PC-3 (cell line): ENCODE data around the gene AGAP1. TPM values are rescaled to one million over a fixed set of nuclear protein-coding genes. Genes with fewer than 3 reads are reported as not detected.
A peak's percentile ranks its signal among the peaks of the same experiment; 100 is the strongest.

Experiments
- ATAC-seq: fragments of 200-7000 bp; cut with Tn5 transposase; 2 replicates; pipeline ENCODE4 v1.9.1; 2020; ENCODE audit warnings: mild to moderate bottlenecking, moderate library complexity
- BruUV-seq: library from RNA; stranded (reverse); fragments of 400-500 nt; replicated peaks from 2 replicates; lab custom pipeline; 2021; lab: Mats Ljungman, UMichigan
- CTCF ChIA-PET: fragments of 300-600 bp; sonication (Branson Sonifier 250); formaldehyde crosslinking; loops from one replicate; lab custom pipeline; 2022; ENCODE audit warnings: antibody characterized with exemption; lab: Charles Lee
- POLR2A ChIA-PET: fragments of 300-600 bp; sonication (Branson Sonifier 250); formaldehyde crosslinking; loops from one replicate; lab custom pipeline; 2022; ENCODE audit warnings: antibody characterized with exemption; ENCODE audit not compliant: unreplicated experiment; lab: Charles Lee
- DNase-seq: peaks from one replicate; pipeline ENCODE4 v3.0.0-alpha.2; 2015
- H2AFZ ChIP-seq: fragments of 300-600 bp; sonication (generic); 2 replicates; pipeline ENCODE4 v1.6.0; 2016; ENCODE audit warnings: antibody characterized with exemption, low read length
- H3F3A ChIP-seq: fragments of 300-600 bp; sonication (generic); one replicate; pipeline ENCODE4 v1.6.0; 2017; ENCODE audit warnings: antibody characterized with exemption, low read length, control low read depth, mild to moderate bottlenecking; ENCODE audit not compliant: unreplicated experiment
- H3K27ac ChIP-seq: fragments of 300-600 bp; sonication (generic); 2 replicates; pipeline ENCODE4 v1.5.1; 2016; ENCODE audit warnings: mild to moderate bottlenecking, low read length
- H3K27me3 ChIP-seq: fragments of 300-600 bp; sonication (generic); 2 replicates; pipeline ENCODE4 v1.6.1; 2016; ENCODE audit warnings: low read length, mixed read lengths
- H3K36me3 ChIP-seq: fragments of 300-600 bp; sonication (generic); 2 replicates; pipeline ENCODE4 v1.6.1; 2016; ENCODE audit warnings: low read depth, mixed run types, low read length, mixed read lengths
- H3K4me1 ChIP-seq: fragments of 300-600 bp; sonication (generic); 2 replicates; pipeline ENCODE4 v1.5.1; 2016; ENCODE audit warnings: low read length; ENCODE audit not compliant: insufficient read depth
- H3K4me2 ChIP-seq: fragments of 300-600 bp; sonication (generic); 2 replicates; pipeline ENCODE4 v1.6.0; 2016; ENCODE audit warnings: low read length
- H3K4me3 ChIP-seq: fragments of 300-600 bp; sonication (generic); 2 replicates; pipeline ENCODE4 v1.5.1; 2016; ENCODE audit warnings: mild to moderate bottlenecking, low read length, mixed read lengths
- H3K79me2 ChIP-seq: fragments of 300-600 bp; sonication (generic); 2 replicates; pipeline ENCODE4 v1.6.1; 2017; ENCODE audit warnings: low read length, mixed read lengths
- H3K9ac ChIP-seq: fragments of 300-600 bp; sonication (generic); 2 replicates; pipeline ENCODE4 v1.6.0; 2016; ENCODE audit warnings: mild to moderate bottlenecking, low read length
- H3K9me2 ChIP-seq: fragments of 300-600 bp; sonication (generic); replicated peaks from 2 replicates; pipeline ENCODE4 v1.6.1; 2016; ENCODE audit warnings: mixed run types, low read length, mixed read lengths
- H3K9me3 ChIP-seq: fragments of 300-600 bp; sonication (generic); 2 replicates; pipeline ENCODE4 v1.6.1; 2016; ENCODE audit warnings: low read length, mixed read lengths
- H4K20me1 ChIP-seq: fragments of 300-600 bp; sonication (generic); 2 replicates; pipeline ENCODE4 v1.6.1; 2016; ENCODE audit warnings: low read length, mixed read lengths
- CTCF ChIP-seq: fragments of 300-600 bp; sonication (generic); conservative IDR thresholded peaks from 2 replicates; pipeline ENCODE4 v1.5.1; 2017; ENCODE audit warnings: antibody characterized with exemption, low read depth, mild to moderate bottlenecking, low read length
- EZH2 ChIP-seq: fragments of 300-600 bp; sonication (generic); IDR thresholded peaks from one replicate; pipeline ENCODE4 v1.6.1; 2017; ENCODE audit warnings: antibody characterized with exemption, mild to moderate bottlenecking, low read length; ENCODE audit not compliant: unreplicated experiment
- EZH2phosphoT487 ChIP-seq: fragments of 300-600 bp; sonication (generic); IDR thresholded peaks from 2 replicates; pipeline ENCODE4 v1.6.1; 2018; ENCODE audit warnings: mild to moderate bottlenecking, antibody characterized with exemption, low read length, borderline replicate concordance
- intact Hi-C: fragments of 100-400 bp; cut with micrococcal nuclease; formaldehyde crosslinking; loops from 2 replicates; pipeline ENCODE4 v1.9.0; 2023
- total RNA-seq: library from RNA; depleted of rRNA; stranded (reverse); fragments of >200 nt; gene quantifications from 2 replicates; pipeline ENCODE4 v1.2.3, GENCODE V29; 2014

AGAP1 gene
- total RNA-seq, 1 experiment from 2014 or later = 31.0 TPM

- Histone ChIP-seq H3K4me2 (no peak overlapping the region), H4K20me1 (peaks cover 47% of the 10 kb centered on the region), H3K36me3 (no peaks in the 10 kb centered on the region), H3K79me2 (peaks cover 100% of the 10 kb centered on the region), H3K9me3 (no peaks in the 10 kb centered on the region), H2AFZ (no peak overlapping the region), H3K4me3 (no peak overlapping the region), H3K4me1 (peaks cover 49% of the 10 kb centered on the region), H3K9me2 (no peaks in the 10 kb centered on the region), H3K27ac (no peak overlapping the region), H3K27me3 (no peaks in the 10 kb centered on the region), H3K9ac (no peak overlapping the region), H3F3A (no peaks in the 10 kb centered on the region)
- ChIA-PET CTCF (interaction anchor here (1.1 to 1.9 kb wide), 2 partner anchors 9 to 49 kb away, joined by 3 to 8 read pairs; no protein-coding TSS in a partner anchor), POLR2A (interaction anchor here (0.5 kb wide), 1 partner anchor 374 kb away, joined by 26 read pairs; no protein-coding TSS in a partner anchor)
- no TSS peak for BruUV-seq
- DNase-seq = no peak
- TF ChIP-seq EZH2phosphoT487 (no peak), EZH2 (no peak), CTCF (no peak)
- ATAC-seq = no peak
- intact Hi-C loops = no loop called here
Measured at GRCh38 chr2:235502336-235502735, 8.5 kb downstream of the AGAP1 start.

- H4K20me1 ChIP-seq = peaks cover 37% of the 10 kb centered on the region; the same call in 1 of the 2 replicates
- no peaks in the 10 kb centered on the region for H3K36me3 ChIP-seq
- H3K9me2 ChIP-seq = no peaks in the 10 kb centered on the region
- H3K4me3 ChIP-seq = no peak overlapping the region; the same call in 1 of the 2 replicates
- no peak for DNase-seq
- TF ChIP-seq EZH2phosphoT487 = no peak
- TF ChIP-seq CTCF = peak; percentile 29; the same call in 1 of the 2 replicates
- ChIA-PET POLR2A (no interaction called here), CTCF (interaction anchor here (0.6 to 1.2 kb wide), 2 partner anchors 8 to 47 kb away, joined by 3 read pairs; no protein-coding TSS in a partner anchor)
- intact Hi-C loops = no loop called here
- H2AFZ ChIP-seq = no peak overlapping the region
- H3K9ac ChIP-seq = peak overlapping the region; percentile 61
- H3K4me2 ChIP-seq = peak overlapping the region; percentile 51
- H3K9me3 ChIP-seq = no peaks in the 10 kb centered on the region
- H3K79me2 ChIP-seq = peaks cover 100% of the 10 kb centered on the region
- no TSS peak for BruUV-seq
- peak overlapping the region; percentile 79 for H3K27ac ChIP-seq
- ATAC-seq = no peak
- peaks cover 51% of the 10 kb centered on the region for H3K4me1 ChIP-seq
- H3F3A ChIP-seq = no peaks in the 10 kb centered on the region
- no peaks in the 10 kb centered on the region for H3K27me3 ChIP-seq
Measured at GRCh38 chr2:235504441-235505180, 10.8 kb downstream of the AGAP1 start.
